SK-N-MC (cell line): ENCODE data around the gene RPL22.

Experiments used
- EZH2 ChIP-seq: fragments of 200-600 bp; sonication (generic); IDR thresholded peaks from one replicate; pipeline ENCODE4 v1.6.1; 2017; ENCODE audit warnings: antibody characterized with exemption
- FOXP2 ChIP-seq: optimal IDR thresholded peaks from 2 replicates; pipeline ENCODE3; 2011; ENCODE audit warnings: mild to moderate bottlenecking, moderate library complexity; ENCODE audit not compliant: insufficient read depth; ENCODE audit errors: extremely low read length, control extremely low read depth
- POLR2AphosphoS5 ChIP-seq: IDR thresholded peaks from 2 replicates; pipeline ENCODE4 v1.6.1; 2012; ENCODE audit warnings: mild to moderate bottlenecking, low read depth, low read length, borderline replicate concordance

DNA sequence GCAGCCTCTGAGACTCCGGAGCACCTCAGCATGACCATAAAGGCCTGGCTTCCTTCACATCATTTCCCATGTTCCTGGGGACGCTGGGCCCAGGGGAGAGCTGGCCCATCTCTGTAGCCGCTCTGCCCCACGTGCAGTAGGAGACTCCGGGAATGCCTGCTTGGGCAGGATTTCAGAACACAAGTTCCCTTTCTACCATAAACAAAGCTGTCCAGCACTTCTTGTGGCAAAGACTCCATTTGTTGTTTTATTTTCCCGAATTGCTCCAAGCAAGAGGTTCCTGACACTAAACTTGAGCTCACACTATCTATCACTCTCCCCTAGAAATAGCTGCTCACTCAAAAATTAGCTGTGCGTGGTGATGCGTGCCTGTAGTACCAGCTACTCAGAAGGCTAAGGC is 41.2 kb downstream of the RPL22 start:
- no peak for TF ChIP-seq POLR2AphosphoS5
- no peak for TF ChIP-seq EZH2
- TF ChIP-seq FOXP2 = no peak
